Lung microvascular endothelial cell (primary cell): ENCODE data around the gene EIF2S1. TPM values are rescaled to one million over a fixed set of nuclear protein-coding genes. Genes with fewer than 3 reads are reported as not detected.
"Not testable (repeated sequence)": the region's sequence is repeated elsewhere in the genome, so short reads cannot be mapped to it uniquely, and the experiment has no call there.

Source experiments
- DNase-seq, 2 donors: peaks; one replicate each; pipeline versions ENCODE4 v3.0.0 to v3.0.0-alpha.2; 2010; ENCODE audit warnings: low read depth in 2 of 2
- total RNA-seq: library from RNA; depleted of rRNA; stranded (reverse); fragments of >200 nt; gene quantifications from 2 replicates; pipeline ENCODE4 v1.2.1, GENCODE V29; 2014

Gene EIF2S1
- total RNA-seq, 1 donor from 2014 or later: 162 TPM

GRCh38 chr14:67410313-67410712 lies 50.2 kb downstream of the EIF2S1 start:
- DNase-seq: no peak

GRCh38 chr14:67411370-67411769 lies 51.2 kb downstream of the EIF2S1 start:
- peak in 1 of 2 donors; percentile 25 for DNase-seq

- peak in 1 of 2 donors; percentile 27 for DNase-seq
Observed at GRCh38 chr14:67411820-67412421, 51.8 kb downstream of the EIF2S1 start, which contains the start of gene PLEK2. Gene PLEK2 (minus strand): TSS chr14:67412165. CDS start chr14:67412059, 106 bp downstream.

GRCh38 chr14:67413806-67414769 lies 54.0 kb downstream of the EIF2S1 start:
- peak; percentile 61 to 94 for DNase-seq

- not testable (repeated sequence) for DNase-seq
Observed at GRCh38 chr14:67415610-67416009, 55.5 kb downstream of the EIF2S1 start.

GRCh38 chr14:67416085-67416484 lies 56.0 kb downstream of the EIF2S1 start:
- DNase-seq: no peak

GRCh38 chr14:67416810-67417209 lies 56.7 kb downstream of the EIF2S1 start:
- no peak for DNase-seq

- no peak for DNase-seq
Observed at GRCh38 chr14:67417633-67418032, 57.5 kb downstream of the EIF2S1 start.

- DNase-seq: peak in 1 of 2 donors; percentile 41
Observed at GRCh38 chr14:67418401-67419191, 58.5 kb downstream of the EIF2S1 start.

- DNase-seq: no peak
Observed at GRCh38 chr14:67420102-67420739, 60.1 kb downstream of the EIF2S1 start.

GRCh38 chr14:67421356-67422224 lies 61.5 kb downstream of the EIF2S1 start:
- DNase-seq: no peak

GRCh38 chr14:67423424-67423823 lies 63.3 kb downstream of the EIF2S1 start:
- no peak for DNase-seq

- DNase-seq: no peak
Observed at GRCh38 chr14:67424539-67424938, 64.4 kb downstream of the EIF2S1 start.

GRCh38 chr14:67425608-67426007 lies 65.5 kb downstream of the EIF2S1 start:
- DNase-seq: no peak

- DNase-seq: no peak
Observed at GRCh38 chr14:67426161-67426560, 66.0 kb downstream of the EIF2S1 start.

GRCh38 chr14:67426983-67427606 lies 67.0 kb downstream of the EIF2S1 start:
- DNase-seq: peak; percentile 81 to 87

GRCh38 chr14:67428501-67429031 lies 68.4 kb downstream of the EIF2S1 start:
- DNase-seq: peak in 1 of 2 donors; percentile 37

GRCh38 chr14:67429510-67430205 lies 69.5 kb downstream of the EIF2S1 start:
- DNase-seq: no peak

GRCh38 chr14:67432050-67432564 lies 72.0 kb downstream of the EIF2S1 start:
- DNase-seq: no peak
